GM12874 (cell line): Measurements from ENCODE around the gene CLDN20.

Experiments
- CTCF ChIP-seq: IDR thresholded peaks from 2 replicates; pipeline ENCODE4 v1.5.1; 2011; ENCODE audit warnings: low read depth, mild to moderate bottlenecking, control low read depth, low read length, moderate library complexity; ENCODE audit not compliant: insufficient read depth

CLDN20 gene

GRCh38 chr6:155272353-155273232 lies 8.8 kb downstream of the CLDN20 start:
- no peak for TF ChIP-seq CTCF

GRCh38 chr6:155273431-155273830 lies 9.6 kb downstream of the CLDN20 start:
- no peak for TF ChIP-seq CTCF

GRCh38 chr6:155274106-155274505 lies 10.3 kb downstream of the CLDN20 start:
- no peak for TF ChIP-seq CTCF

GRCh38 chr6:155274533-155274932 lies 10.7 kb downstream of the CLDN20 start:
- TF ChIP-seq CTCF = no peak

- TF ChIP-seq CTCF = no peak
Observed at GRCh38 chr6:155275808-155276480, 12.1 kb downstream of the CLDN20 start.

- TF ChIP-seq CTCF = no peak
Observed at GRCh38 chr6:155276638-155277037, 12.8 kb downstream of the CLDN20 start.

GRCh38 chr6:155278319-155279049 lies 14.7 kb downstream of the CLDN20 start:
- TF ChIP-seq CTCF = no peak
